CD4-positive, alpha-beta T cell treated with Interleukin-17A for 4 hours (primary cell): Measurements from ENCODE around the gene KIFC1.
"Not testable (repeated sequence)": the region's sequence is repeated elsewhere in the genome, so short reads cannot be mapped to it uniquely, and the experiment has no call there.

Source experiments
- DNase-seq: peaks from one replicate; pipeline ENCODE4 v3.0.0-alpha.2; 2020; ENCODE audit warnings: mixed read lengths

Gene KIFC1

GRCh38 chr6:33377171-33377570, 14.5 kb upstream of the KIFC1 start:
- no peak for DNase-seq

- DNase-seq = not testable (repeated sequence)
Measured at GRCh38 chr6:33379184-33379583, 12.4 kb upstream of the KIFC1 start.

GRCh38 chr6:33380272-33380981, 11.2 kb upstream of the KIFC1 start:
- no peak for DNase-seq

- DNase-seq = no peak
Measured at GRCh38 chr6:33383427-33384185, 8.0 kb upstream of the KIFC1 start.

GRCh38 chr6:33384581-33385020, 7.0 kb upstream of the KIFC1 start:
- no peak for DNase-seq

GRCh38 chr6:33390173-33390572, 1.4 kb upstream of the KIFC1 start:
- DNase-seq = no peak

- DNase-seq = no peak
Measured at GRCh38 chr6:33390767-33391277, 801 bp upstream of the KIFC1 start.

- DNase-seq = no peak
Measured at GRCh38 chr6:33391922-33392594, 435 bp downstream of the KIFC1 start.

GRCh38 chr6:33392595-33392948, 949 bp downstream of the KIFC1 start:
- no peak for DNase-seq

- DNase-seq = no peak
Measured at GRCh38 chr6:33392979-33393378, 1.4 kb downstream of the KIFC1 start.

- DNase-seq = no peak
Measured at GRCh38 chr6:33397541-33397940, 5.9 kb downstream of the KIFC1 start.

- DNase-seq = not testable (repeated sequence)
Measured at GRCh38 chr6:33398601-33399000, 7.0 kb downstream of the KIFC1 start.

GRCh38 chr6:33399881-33400280, 8.3 kb downstream of the KIFC1 start:
- not testable (repeated sequence) for DNase-seq

- no peak for DNase-seq
Measured at GRCh38 chr6:33404884-33405283, 13.3 kb downstream of the KIFC1 start.

- no peak for DNase-seq
Measured at GRCh38 chr6:33405386-33405940, 13.8 kb downstream of the KIFC1 start.

GRCh38 chr6:33406126-33406525, 14.5 kb downstream of the KIFC1 start:
- DNase-seq = no peak

- no peak for DNase-seq
Measured at GRCh38 chr6:33407132-33407718, 15.6 kb downstream of the KIFC1 start.

GRCh38 chr6:33410050-33410710, 18.6 kb downstream of the KIFC1 start:
- DNase-seq = peak; percentile 97

- peak; percentile 88 for DNase-seq
Measured at GRCh38 chr6:33410711-33411631, 19.3 kb downstream of the KIFC1 start, which contains the start of gene PHF1. TSS of gene PHF1 (plus strand) at chr6:33411014. CDS start at chr6:33412264, 1,250 bp downstream.

- DNase-seq = no peak
Measured at GRCh38 chr6:33411632-33412005, 20.0 kb downstream of the KIFC1 start.
